GM23338 (cell line): ENCODE results near the gene GKN1.

Experiments
- CREB1 ChIP-seq: fragments of 250-450 bp; sonication (Bioruptor Pico); IDR thresholded peaks from 2 replicates; pipeline ENCODE4 v1.5.0; 2020; ENCODE audit warnings: low read depth, mild to moderate bottlenecking, moderate library complexity
- CTCF ChIP-seq, 2 experiments: fragments of 200-600 bp in 1 of 2; sonication (generic) in 1 of 2; conservative IDR thresholded peaks; 2 replicates each; pipeline versions ENCODE4 v1.5.1 to v1.6.1; 2016 to 2017; ENCODE audit warnings: antibody characterized with exemption in 2 of 2, low read depth in 2 of 2, mild to moderate bottlenecking in 2 of 2, moderate library complexity in 1 of 2
- EZH2 ChIP-seq: fragments of 200-600 bp; sonication (generic); IDR thresholded peaks from one replicate; pipeline ENCODE4 v1.8.0; 2017; ENCODE audit warnings: antibody characterized with exemption, mild to moderate bottlenecking, low read depth; ENCODE audit not compliant: unreplicated experiment
- EZH2phosphoT487 ChIP-seq: fragments of 200-600 bp; sonication (generic); IDR thresholded peaks from one replicate; pipeline ENCODE4 v1.8.1; 2018; ENCODE audit warnings: antibody characterized with exemption; ENCODE audit not compliant: unreplicated experiment
- JUNB ChIP-seq: IDR thresholded peaks from one replicate; pipeline ENCODE4 v1.6.1; 2016; ENCODE audit warnings: antibody characterized with exemption; ENCODE audit not compliant: unreplicated experiment
- NANOG ChIP-seq: IDR thresholded peaks from 2 replicates; pipeline ENCODE4 v1.6.1; 2016; ENCODE audit warnings: antibody characterized with exemption, borderline replicate concordance
- POLR2AphosphoS5 ChIP-seq: IDR thresholded peaks from 2 replicates; pipeline ENCODE4 v1.6.1; 2016; ENCODE audit warnings: antibody characterized with exemption, low read depth
- REST ChIP-seq: IDR thresholded peaks from one replicate; pipeline ENCODE4 v1.6.1; 2018; ENCODE audit warnings: antibody characterized with exemption; ENCODE audit not compliant: unreplicated experiment
- ZNF114 ChIP-seq: fragments of 250-450 bp; sonication (Bioruptor Pico); IDR thresholded peaks from 2 replicates; pipeline ENCODE4 v1.5.0; 2020; ENCODE audit warnings: mild to moderate bottlenecking, moderate library complexity
- ZNF331 ChIP-seq: fragments of 250-450 bp; sonication (Bioruptor Pico); IDR thresholded peaks from 2 replicates; pipeline ENCODE4 v1.5.0; 2020; ENCODE audit warnings: low read depth, mild to moderate bottlenecking, moderate library complexity
- ZNF462 ChIP-seq: fragments of 250-450 bp; sonication (Bioruptor Pico); IDR thresholded peaks from 2 replicates; pipeline ENCODE4 v1.5.0; 2020; ENCODE audit warnings: mild to moderate bottlenecking, moderate library complexity

GRCh38 chr2:69018678-69019095 lies 44.3 kb downstream of the GKN1 start:
- TF ChIP-seq CTCF (conservative IDR thresholded peaks at IDR 0.05; ENCODE audit: low read depth in 2 of 2) (no peak), REST (no peak), POLR2AphosphoS5 (no peak), ZNF462 (no peak), EZH2 (no peak), JUNB (no peak), CREB1 (CRISPR knock-in tag) (no peak), EZH2phosphoT487 (no peak), ZNF331 (CRISPR knock-in tag) (no peak), ZNF114 (CRISPR knock-in tag) (no peak), NANOG (no peak)
